ENCODE results near the gene SLC22A3.

Gene SLC22A3

GRCh38 chr6:160437154-160437553, 89.0 kb downstream of the SLC22A3 start:
- H3K27me3 ChIP-seq = peaks cover 4% of the 10 kb centered on the region
- H3K9me3 ChIP-seq = no peaks in the 10 kb centered on the region
- no peak overlapping the region for H3K27ac ChIP-seq
- no peak for TF ChIP-seq CTCF (IDR thresholded peaks at IDR 0.05)
- H3K4me3 ChIP-seq (ENCODE audit: low read depth in 1 of 2, low read length in 1 of 2) = no peak overlapping the region
- no peaks in the 10 kb centered on the region for H3K4me1 ChIP-seq (ENCODE audit: control insufficient read depth in 1 of 2, insufficient read depth in 1 of 2, low read depth in 1 of 2, low read length in 1 of 2)
- no peaks in the 10 kb centered on the region for H3K36me3 ChIP-seq

- no peak overlapping the region for H3K27ac ChIP-seq
- no peaks in the 10 kb centered on the region for H3K9me3 ChIP-seq
- no peak for TF ChIP-seq CTCF (IDR thresholded peaks at IDR 0.05)
- H3K4me3 ChIP-seq (ENCODE audit: low read depth in 1 of 2, low read length in 1 of 2) = no peak overlapping the region
- no peaks in the 10 kb centered on the region for H3K36me3 ChIP-seq
- no peaks in the 10 kb centered on the region for H3K4me1 ChIP-seq (ENCODE audit: control insufficient read depth in 1 of 2, insufficient read depth in 1 of 2, low read depth in 1 of 2, low read length in 1 of 2)
- peaks cover 4% of the 10 kb centered on the region for H3K27me3 ChIP-seq
Observed at GRCh38 chr6:160437775-160438174, 89.6 kb downstream of the SLC22A3 start.

GRCh38 chr6:160438481-160438880, 90.3 kb downstream of the SLC22A3 start:
- Histone ChIP-seq H3K4me3 (ENCODE audit: low read depth in 1 of 2, low read length in 1 of 2) (no peak overlapping the region), H3K27me3 (peaks cover 4% of the 10 kb centered on the region), H3K36me3 (no peaks in the 10 kb centered on the region), H3K9me3 (no peaks in the 10 kb centered on the region), H3K27ac (no peak overlapping the region), H3K4me1 (ENCODE audit: control insufficient read depth in 1 of 2, insufficient read depth in 1 of 2, low read depth in 1 of 2, low read length in 1 of 2) (no peaks in the 10 kb centered on the region)
- TF ChIP-seq CTCF (IDR thresholded peaks at IDR 0.05) = no peak

GRCh38 chr6:160439751-160440150, 91.6 kb downstream of the SLC22A3 start:
- H3K27me3 ChIP-seq = peaks cover 4% of the 10 kb centered on the region

GRCh38 chr6:160442151-160442550, 94.0 kb downstream of the SLC22A3 start:
- Histone ChIP-seq H3K27me3 (no peaks in the 10 kb centered on the region), H3K9me3 (no peaks in the 10 kb centered on the region), H3K4me1 (ENCODE audit: control insufficient read depth in 1 of 2, insufficient read depth in 1 of 2, low read depth in 1 of 2, low read length in 1 of 2) (no peaks in the 10 kb centered on the region), H3K4me3 (ENCODE audit: low read depth in 1 of 2, low read length in 1 of 2) (no peak overlapping the region), H3K36me3 (no peaks in the 10 kb centered on the region), H3K27ac (no peak overlapping the region)
- TF ChIP-seq CTCF (IDR thresholded peaks at IDR 0.05) = no peak

More at GRCh38 chr6:160439751-160440150, 91.6 kb downstream of the SLC22A3 start:
- H3K9me3 ChIP-seq = no peaks in the 10 kb centered on the region
- no peak overlapping the region for H3K4me3 ChIP-seq (ENCODE audit: low read depth in 1 of 2, low read length in 1 of 2)
- no peak for TF ChIP-seq CTCF (IDR thresholded peaks at IDR 0.05)
- H3K4me1 ChIP-seq (ENCODE audit: control insufficient read depth in 1 of 2, insufficient read depth in 1 of 2, low read depth in 1 of 2, low read length in 1 of 2) = no peaks in the 10 kb centered on the region
- no peak overlapping the region for H3K27ac ChIP-seq
- H3K36me3 ChIP-seq = no peaks in the 10 kb centered on the region

- Histone ChIP-seq H3K36me3 (no peaks in the 10 kb centered on the region), H3K9me3 (no peaks in the 10 kb centered on the region), H3K27ac (no peak overlapping the region), H3K4me1 (ENCODE audit: control insufficient read depth in 1 of 2, insufficient read depth in 1 of 2, low read depth in 1 of 2, low read length in 1 of 2) (no peaks in the 10 kb centered on the region), H3K27me3 (no peaks in the 10 kb centered on the region), H3K4me3 (ENCODE audit: low read depth in 1 of 2, low read length in 1 of 2) (no peak overlapping the region)
- no peak for TF ChIP-seq CTCF (IDR thresholded peaks at IDR 0.05)
Observed at GRCh38 chr6:160445130-160445529, 97.0 kb downstream of the SLC22A3 start.

All from neutrophil (primary cell).